Measurements from ENCODE around the gene TMEM135. TPM values are rescaled to one million over a fixed set of nuclear protein-coding genes. Genes with fewer than 3 reads are reported as not detected.

The TMEM135 gene
- total RNA-seq, 1 experiment from 2014 or later: 12.6 TPM

GRCh38 chr11:87254562-87254961, 216.8 kb downstream of the TMEM135 start:
- intact Hi-C loops (cut with micrococcal nuclease; ENCODE audit: unreplicated experiment): no loop called here
- no peak for TF ChIP-seq CTCF (IDR thresholded peaks at IDR 0.05; ENCODE audit: unreplicated experiment)
- H3K27me3 Mint-ChIP-seq (ENCODE audit: unreplicated experiment): no peaks in the 10 kb centered on the region
- no peak overlapping the region for H3K27ac Mint-ChIP-seq (ENCODE audit: unreplicated experiment)
- CTCF ChIA-PET: no interaction called here
- BruUV-seq (replicated peaks): no TSS peak
- H3K36me3 Mint-ChIP-seq (ENCODE audit: insufficient read depth, unreplicated experiment): no peaks in the 10 kb centered on the region
- no peak for DNase-seq
- no peak overlapping the region for H3K4me3 Mint-ChIP-seq (ENCODE audit: low read depth, unreplicated experiment)
- no peaks in the 10 kb centered on the region for H3K9me3 Mint-ChIP-seq (ENCODE audit: low read depth, unreplicated experiment)
- H3K4me1 Mint-ChIP-seq (ENCODE audit: low read depth, unreplicated experiment): no peaks in the 10 kb centered on the region

DNA sequence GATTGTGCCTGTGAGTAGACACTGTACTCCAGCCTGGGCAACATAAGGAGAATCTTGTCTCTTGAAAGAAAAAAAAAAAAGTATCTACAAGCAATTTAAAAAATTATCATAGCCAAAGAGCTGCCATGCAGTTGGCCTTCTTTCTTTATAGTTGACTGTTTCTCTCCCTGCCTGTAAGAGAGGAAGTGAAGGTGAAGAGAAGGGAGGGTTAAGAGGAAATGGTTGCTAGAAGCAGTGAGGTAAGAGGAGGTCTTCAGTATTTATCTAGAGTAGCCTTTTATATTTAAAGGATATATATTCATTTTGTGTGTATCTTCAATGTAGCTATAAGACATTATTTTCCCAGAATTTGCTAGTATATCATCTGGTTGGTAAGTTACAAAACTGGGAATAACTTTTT, 217.9 kb downstream of the TMEM135 start:
- Mint-ChIP-seq H3K27me3 (ENCODE audit: unreplicated experiment) (no peaks in the 10 kb centered on the region), H3K36me3 (ENCODE audit: insufficient read depth, unreplicated experiment) (no peaks in the 10 kb centered on the region), H3K27ac (ENCODE audit: unreplicated experiment) (no peak overlapping the region), H3K4me1 (ENCODE audit: low read depth, unreplicated experiment) (no peaks in the 10 kb centered on the region), H3K9me3 (ENCODE audit: low read depth, unreplicated experiment) (no peaks in the 10 kb centered on the region), H3K4me3 (ENCODE audit: low read depth, unreplicated experiment) (no peak overlapping the region)
- CTCF ChIA-PET: no interaction called here
- DNase-seq: no peak
- TF ChIP-seq CTCF (IDR thresholded peaks at IDR 0.05; ENCODE audit: unreplicated experiment): no peak
- no TSS peak for BruUV-seq (replicated peaks)
- intact Hi-C loops (cut with micrococcal nuclease; ENCODE audit: unreplicated experiment): no loop called here

DNA sequence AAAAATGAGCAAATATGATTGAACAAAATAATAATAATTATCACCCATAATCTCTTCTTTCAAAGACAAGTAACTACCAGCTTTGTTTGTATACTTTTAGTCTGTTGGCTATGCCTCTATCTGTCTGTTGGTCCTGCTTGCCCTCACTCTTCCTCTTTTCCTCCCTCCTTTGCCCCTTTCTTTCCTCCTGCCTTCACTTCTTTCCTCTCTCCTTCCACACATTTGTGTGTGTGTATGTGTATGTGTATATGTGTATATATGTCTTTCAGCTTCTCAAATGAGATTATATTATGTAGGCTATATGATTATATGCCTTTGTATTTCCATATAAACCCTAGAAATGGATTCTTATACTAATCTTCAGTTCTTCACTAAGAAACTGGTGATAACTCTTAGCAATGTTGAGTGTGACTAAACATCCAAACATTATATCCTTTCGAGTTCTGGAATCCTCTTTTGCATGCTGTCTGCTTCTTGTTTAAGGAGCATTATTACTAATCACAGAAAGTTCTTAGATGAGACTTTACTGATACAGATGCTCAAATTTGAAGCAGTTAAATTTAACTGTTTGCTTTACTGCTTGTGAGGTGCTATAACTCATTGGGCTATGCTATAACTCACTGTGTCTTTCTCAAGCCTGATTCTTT, 219.1 kb downstream of the TMEM135 start:
- Mint-ChIP-seq H3K9me3 (ENCODE audit: low read depth, unreplicated experiment) (no peaks in the 10 kb centered on the region), H3K36me3 (ENCODE audit: insufficient read depth, unreplicated experiment) (no peaks in the 10 kb centered on the region), H3K27ac (ENCODE audit: unreplicated experiment) (no peak overlapping the region), H3K4me3 (ENCODE audit: low read depth, unreplicated experiment) (no peak overlapping the region), H3K27me3 (ENCODE audit: unreplicated experiment) (no peaks in the 10 kb centered on the region), H3K4me1 (ENCODE audit: low read depth, unreplicated experiment) (no peaks in the 10 kb centered on the region)
- intact Hi-C loops (cut with micrococcal nuclease; ENCODE audit: unreplicated experiment): no loop called here
- no peak for DNase-seq
- TF ChIP-seq CTCF (IDR thresholded peaks at IDR 0.05; ENCODE audit: unreplicated experiment): no peak
- CTCF ChIA-PET: no interaction called here
- no TSS peak for BruUV-seq (replicated peaks)

DNA sequence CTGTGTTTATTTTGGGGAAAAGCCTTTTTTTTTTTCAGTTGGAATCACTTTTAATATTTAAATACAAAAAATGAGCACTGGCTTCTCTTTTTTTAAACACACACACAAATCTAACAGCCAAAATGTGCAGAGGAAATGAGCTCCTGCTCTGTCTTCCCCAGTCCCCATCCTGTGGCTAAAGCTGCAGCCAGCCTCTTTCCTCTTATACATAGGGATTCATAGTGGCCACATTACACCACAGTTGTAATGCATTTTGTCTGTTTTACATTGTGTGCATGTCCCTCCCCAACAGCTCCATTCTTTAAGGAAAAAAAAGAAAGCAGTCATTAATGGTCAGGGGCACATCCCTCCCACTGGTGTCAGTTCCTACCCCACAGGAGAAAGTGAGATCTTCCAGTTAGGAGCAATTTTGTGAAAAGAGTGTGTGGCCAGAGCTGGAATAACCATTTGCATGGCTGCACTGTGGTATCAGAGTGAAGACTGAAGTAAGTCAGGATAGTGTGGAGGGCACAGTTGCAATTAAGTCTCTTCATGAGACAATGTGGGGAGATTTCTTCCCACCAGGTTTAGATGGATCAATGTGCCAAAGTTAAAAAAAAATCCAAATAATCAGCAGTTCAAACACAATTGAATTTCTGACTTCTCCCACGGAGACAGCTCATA, 220.6 kb downstream of the TMEM135 start:
- Mint-ChIP-seq H3K4me3 (ENCODE audit: low read depth, unreplicated experiment) (no peak overlapping the region), H3K27me3 (ENCODE audit: unreplicated experiment) (no peaks in the 10 kb centered on the region), H3K27ac (ENCODE audit: unreplicated experiment) (no peak overlapping the region), H3K4me1 (ENCODE audit: low read depth, unreplicated experiment) (no peaks in the 10 kb centered on the region), H3K9me3 (ENCODE audit: low read depth, unreplicated experiment) (no peaks in the 10 kb centered on the region), H3K36me3 (ENCODE audit: insufficient read depth, unreplicated experiment) (no peaks in the 10 kb centered on the region)
- CTCF ChIA-PET: no interaction called here
- no peak for DNase-seq
- no TSS peak for BruUV-seq (replicated peaks)
- no peak for TF ChIP-seq CTCF (IDR thresholded peaks at IDR 0.05; ENCODE audit: unreplicated experiment)
- intact Hi-C loops (cut with micrococcal nuclease; ENCODE audit: unreplicated experiment): no loop called here
